SU-DHL-6 (cell line): ENCODE results near the gene UTP14A.

Source experiments
- H2AFZ ChIP-seq: fragments of 200-600 bp; sonication (generic); 2 replicates; pipeline ENCODE4 v1.6.1; 2014; ENCODE audit warnings: low read depth, mild to moderate bottlenecking, moderate library complexity, mixed read lengths, antibody characterized with exemption, low read length; ENCODE audit not compliant: severe bottlenecking
- H3F3A ChIP-seq: fragments of 200-600 bp; shearing (Covaris generic); 2 replicates; pipeline ENCODE4 v1.6.0; 2016; ENCODE audit warnings: antibody characterized with exemption, mild to moderate bottlenecking; ENCODE audit not compliant: insufficient read depth
- H3K27ac ChIP-seq: fragments of 200-600 bp; sonication (generic); 2 replicates; pipeline ENCODE4 v1.5.1; 2016; ENCODE audit warnings: low read depth, mild to moderate bottlenecking, low read length, moderate library complexity, mixed read lengths
- H3K27me3 ChIP-seq: fragments of 200-600 bp; sonication (generic), shearing (Covaris generic); 2 replicates; pipeline ENCODE4 v1.6.0; 2014; ENCODE audit warnings: mild to moderate bottlenecking, low read length
- H3K36me3 ChIP-seq: fragments of 200-600 bp; sonication (generic); 2 replicates; pipeline ENCODE4 v1.6.1; 2014; ENCODE audit warnings: mild to moderate bottlenecking, low read length, mixed read lengths
- H3K4me2 ChIP-seq: fragments of 300-600, 200-600 bp; shearing (Covaris generic), sonication (generic); 2 replicates; pipeline ENCODE4 v1.6.0; 2014; ENCODE audit warnings: low read length, low read depth, mild to moderate bottlenecking; ENCODE audit not compliant: poor library complexity, severe bottlenecking
- H3K4me3 ChIP-seq: fragments of 200-600 bp; sonication (generic); 2 replicates; pipeline ENCODE4 v1.5.1; 2014; ENCODE audit warnings: antibody characterized with exemption, low read length, mild to moderate bottlenecking, mixed read lengths; ENCODE audit not compliant: insufficient read depth, poor library complexity, severe bottlenecking
- H3K79me2 ChIP-seq: fragments of 200-600 bp; sonication (generic); 2 replicates; pipeline ENCODE4 v1.6.1; 2014; ENCODE audit warnings: mild to moderate bottlenecking, low read length, moderate library complexity; ENCODE audit not compliant: insufficient read depth
- H3K9ac ChIP-seq: fragments of 200-600 bp; sonication (generic); 2 replicates; pipeline ENCODE4 v1.7.0; 2014; ENCODE audit warnings: mild to moderate bottlenecking, low read length
- H3K9me2 ChIP-seq: fragments of 200-600 bp; sonication (generic); replicated peaks from 2 replicates; pipeline ENCODE4 v1.6.1; 2014; ENCODE audit warnings: low read length; ENCODE audit not compliant: insufficient read depth
- H3K9me3 ChIP-seq: fragments of 200-600 bp; sonication (generic); 2 replicates; pipeline ENCODE4 v1.6.1; 2014; ENCODE audit warnings: low read length, mixed read lengths; ENCODE audit not compliant: insufficient read depth
- H4K20me1 ChIP-seq: fragments of 200-600 bp; sonication (generic); 2 replicates; pipeline ENCODE4 v1.6.1; 2014; ENCODE audit warnings: low read depth, mild to moderate bottlenecking, antibody characterized with exemption, low read length, moderate library complexity, mixed read lengths
- CTCF ChIP-seq: fragments of 200-600 bp; sonication (generic); IDR thresholded peaks from one replicate; pipeline ENCODE4 v1.5.1; 2017; ENCODE audit warnings: antibody characterized with exemption, mild to moderate bottlenecking, low read length, moderate library complexity; ENCODE audit not compliant: insufficient read depth, poor library complexity, severe bottlenecking
- EZH2phosphoT487 ChIP-seq: fragments of 200-600 bp; sonication (generic), shearing (Covaris generic); conservative IDR thresholded peaks from 2 replicates; pipeline ENCODE4 v1.6.1; 2018; ENCODE audit warnings: mild to moderate bottlenecking, antibody characterized with exemption, low read length, moderate library complexity, mixed read lengths

The UTP14A gene

GRCh38 chrX:129900054-129900453 is 5.9 kb upstream of the UTP14A start:
- Histone ChIP-seq H3K27me3 (no peaks in the 10 kb centered on the region), H3K9me2 (no peaks in the 10 kb centered on the region), H3K9me3 (no peaks in the 10 kb centered on the region), H3K9ac (no peak overlapping the region), H2AFZ (no peak overlapping the region), H3K27ac (no peak overlapping the region), H3K79me2 (no peaks in the 10 kb centered on the region), H3F3A (no peaks in the 10 kb centered on the region), H3K4me3 (no peak overlapping the region), H3K4me2 (no peak overlapping the region), H3K36me3 (no peaks in the 10 kb centered on the region), H4K20me1 (no peaks in the 10 kb centered on the region)
- TF ChIP-seq CTCF (no peak), EZH2phosphoT487 (no peak)

GRCh38 chrX:129908636-129909035 is 2.7 kb downstream of the UTP14A start:
- no peaks in the 10 kb centered on the region for H3K9me3 ChIP-seq
- H3K36me3 ChIP-seq = no peaks in the 10 kb centered on the region
- H3K9me2 ChIP-seq = no peaks in the 10 kb centered on the region
- H3K79me2 ChIP-seq = peaks cover 14% of the 10 kb centered on the region
- H3K4me3 ChIP-seq = no peak overlapping the region
- no peak overlapping the region for H2AFZ ChIP-seq
- no peaks in the 10 kb centered on the region; the same call in 1 of the 2 replicates for H3F3A ChIP-seq
- H3K4me2 ChIP-seq = no peak overlapping the region
- H3K9ac ChIP-seq = no peak overlapping the region
- no peak for TF ChIP-seq EZH2phosphoT487
- no peak for TF ChIP-seq CTCF
- no peak overlapping the region for H3K27ac ChIP-seq
- no peaks in the 10 kb centered on the region for H4K20me1 ChIP-seq
- no peaks in the 10 kb centered on the region for H3K27me3 ChIP-seq

- Histone ChIP-seq H3K27ac (no peak overlapping the region), H3K27me3 (no peaks in the 10 kb centered on the region), H3K36me3 (peaks cover 4% of the 10 kb centered on the region; the same call in 1 of the 2 replicates), H3K4me3 (no peak overlapping the region), H3K4me2 (no peak overlapping the region), H3K9ac (no peak overlapping the region), H4K20me1 (no peaks in the 10 kb centered on the region), H3K9me2 (no peaks in the 10 kb centered on the region), H3K79me2 (no peaks in the 10 kb centered on the region), H3F3A (peaks cover 11% of the 10 kb centered on the region; the same call in 1 of the 2 replicates), H3K9me3 (no peaks in the 10 kb centered on the region), H2AFZ (no peak overlapping the region)
- TF ChIP-seq EZH2phosphoT487 (no peak), CTCF (peak; percentile 39)
These were observed 19.5 kb downstream of the UTP14A start for GRCh38 chrX:129925305-129926092.
